Activated CD4-positive, alpha-beta T cell treated with anti-CD3 and anti-CD28 coated beads, Interleukin-2, amount 50 U/mL, for 48 hours (primary cell): ENCODE measurements around the gene GNAI1.
A peak's percentile ranks its signal among the peaks of the same experiment; 100 is the strongest.
"Not testable (repeated sequence)": the region's sequence is repeated elsewhere in the genome, so short reads cannot be mapped to it uniquely, and the experiment has no call there.

ENCODE experiments used
- DNase-seq, 2 experiments: peaks; one replicate each; pipeline ENCODE4 v3.0.0-alpha.2; 2020

Gene GNAI1

GRCh38 chr7:80133361-80134114 is 1.1 kb upstream of the GNAI1 start:
- no peak for DNase-seq

GRCh38 chr7:80134115-80134535 is 506 bp upstream of the GNAI1 start:
- no peak for DNase-seq

- peak in 1 of 2 experiments; percentile 1 for DNase-seq
These were observed 876 bp downstream of the GNAI1 start for GRCh38 chr7:80135309-80136104.

GRCh38 chr7:80136261-80137055 is 1.8 kb downstream of the GNAI1 start:
- no peak for DNase-seq

DNA sequence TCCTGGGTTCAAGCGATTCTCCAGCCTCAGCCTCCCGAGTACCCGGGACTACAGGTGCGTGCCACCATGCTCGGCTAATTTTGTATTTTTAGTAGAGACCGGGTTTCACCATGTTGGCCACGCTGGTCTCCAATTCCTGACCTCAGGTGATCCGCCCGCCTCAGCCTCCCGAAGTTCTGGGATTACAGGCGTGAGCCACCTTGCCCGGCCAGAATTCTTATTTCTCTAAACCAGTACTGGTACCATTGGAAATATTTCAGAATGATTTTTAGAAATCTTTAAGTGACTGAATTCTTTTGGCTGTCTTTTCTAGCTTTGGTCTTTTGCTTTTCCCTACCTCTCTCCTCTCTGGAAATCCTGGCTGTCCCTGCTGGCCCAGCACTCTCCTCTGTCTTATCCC is 2.8 kb downstream of the GNAI1 start:
- DNase-seq = no peak

- no peak for DNase-seq
These were observed 4.6 kb downstream of the GNAI1 start for GRCh38 chr7:80139236-80139635.

DNA sequence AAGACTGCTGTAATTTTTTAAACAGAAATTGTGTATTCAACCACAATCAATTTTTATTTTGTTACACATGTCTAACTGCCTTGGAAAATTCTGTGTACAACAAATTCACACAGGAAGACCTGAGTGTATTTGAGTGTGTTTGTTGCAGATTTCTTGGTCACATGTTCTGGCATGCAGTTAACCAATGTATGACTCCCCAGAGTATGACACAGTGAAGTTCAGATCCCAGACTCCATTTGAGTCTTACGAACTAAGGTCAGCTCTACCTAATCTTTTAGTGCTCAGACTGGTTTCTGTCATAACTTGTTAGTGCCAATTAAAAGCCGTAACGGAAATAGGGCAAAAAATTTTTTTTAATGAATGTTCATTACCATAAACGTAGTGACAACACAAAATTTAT is 5.8 kb downstream of the GNAI1 start:
- no peak for DNase-seq

DNA sequence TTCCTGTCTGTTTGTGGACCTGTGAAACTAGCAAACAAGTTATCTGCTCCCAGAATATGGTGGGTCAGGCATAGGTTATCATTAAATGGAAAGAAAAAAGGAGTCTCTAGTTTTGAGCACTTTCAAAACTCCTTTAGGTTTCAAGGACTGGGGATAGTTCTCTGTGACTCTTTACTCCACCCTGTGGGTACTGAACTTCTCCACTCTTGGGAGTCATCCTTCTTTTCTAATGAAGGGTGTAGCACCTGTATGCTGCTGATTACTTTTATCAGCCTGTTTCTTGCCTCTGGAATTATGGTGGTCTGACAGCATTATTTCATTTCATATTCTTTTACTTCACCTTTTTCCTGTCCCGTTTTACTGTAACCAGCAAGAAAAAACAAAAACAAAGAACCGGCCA is 6.7 kb downstream of the GNAI1 start:
- no peak for DNase-seq

- no peak for DNase-seq
These were observed 8.4 kb downstream of the GNAI1 start for GRCh38 chr7:80142853-80143580.

DNA sequence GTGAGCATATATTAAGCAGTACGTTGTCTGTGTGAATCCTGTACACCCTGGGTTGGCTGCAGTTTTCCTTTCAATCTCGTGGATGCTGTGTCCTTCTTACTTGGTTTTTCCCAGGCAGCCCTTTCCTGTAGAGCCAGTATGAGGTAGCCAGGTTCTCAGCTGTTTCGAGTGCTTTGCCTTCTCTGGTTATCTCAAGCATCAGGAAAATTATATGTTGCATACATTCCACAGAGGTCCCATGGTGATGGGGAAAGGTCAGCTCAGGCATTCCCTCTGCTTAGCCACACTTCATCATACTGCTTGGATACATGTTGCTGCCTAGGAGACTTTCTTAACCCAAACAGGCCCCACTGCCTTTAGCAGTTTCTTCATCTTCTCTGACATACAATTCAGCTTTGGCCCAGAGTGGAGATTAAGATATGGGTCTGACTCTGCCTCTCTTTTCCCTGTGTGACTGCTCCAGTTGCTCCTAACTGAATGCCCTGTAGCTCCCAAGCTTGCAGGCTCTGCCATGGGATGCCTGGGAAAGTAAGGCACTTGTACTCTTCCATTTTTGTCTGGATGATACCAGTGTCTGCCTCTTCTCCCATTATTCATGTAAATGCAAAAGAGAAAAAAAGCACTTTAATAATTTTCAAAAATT is 11.3 kb downstream of the GNAI1 start:
- DNase-seq = no peak

GRCh38 chr7:80146545-80147182 is 12.0 kb downstream of the GNAI1 start:
- DNase-seq = no peak

DNA sequence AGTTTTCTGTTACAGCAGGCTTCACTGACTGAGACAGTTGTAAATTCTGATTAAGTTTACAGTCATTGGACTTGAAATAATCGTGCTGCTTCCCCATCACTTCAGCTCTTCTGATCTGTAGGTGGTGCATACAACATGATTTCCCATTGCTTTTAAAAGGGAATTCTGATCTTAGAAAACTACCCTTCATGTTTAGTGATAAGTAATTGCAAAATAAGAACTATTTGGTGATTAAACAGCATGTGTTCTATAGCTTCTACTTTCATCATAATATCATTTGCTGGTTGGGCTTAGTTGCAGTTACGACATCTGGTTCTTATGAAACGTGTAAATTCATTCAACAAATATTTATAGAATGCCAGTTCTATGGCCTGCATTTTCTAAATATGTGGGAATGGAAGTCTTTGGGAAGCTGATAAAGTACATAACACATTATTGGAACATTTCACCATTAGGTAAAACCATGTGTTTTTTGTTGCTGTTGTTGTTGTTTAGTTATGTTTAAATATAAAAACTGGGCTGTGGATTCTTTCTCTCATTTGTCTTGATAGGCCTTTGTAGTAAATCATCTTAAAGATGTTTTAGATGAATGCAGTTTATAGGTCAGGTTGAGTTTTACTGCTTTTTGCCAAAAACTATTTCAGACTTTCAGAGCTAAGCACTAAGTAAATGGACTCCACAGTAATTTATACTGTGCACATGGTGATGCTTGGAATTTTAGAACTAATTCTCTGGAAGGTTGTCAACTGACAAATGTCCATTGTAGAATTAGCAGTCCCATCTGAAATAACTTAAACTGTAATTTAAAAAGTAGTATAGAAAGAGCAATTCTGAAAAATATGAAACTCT is 13.1 kb downstream of the GNAI1 start:
- DNase-seq = no peak

DNA sequence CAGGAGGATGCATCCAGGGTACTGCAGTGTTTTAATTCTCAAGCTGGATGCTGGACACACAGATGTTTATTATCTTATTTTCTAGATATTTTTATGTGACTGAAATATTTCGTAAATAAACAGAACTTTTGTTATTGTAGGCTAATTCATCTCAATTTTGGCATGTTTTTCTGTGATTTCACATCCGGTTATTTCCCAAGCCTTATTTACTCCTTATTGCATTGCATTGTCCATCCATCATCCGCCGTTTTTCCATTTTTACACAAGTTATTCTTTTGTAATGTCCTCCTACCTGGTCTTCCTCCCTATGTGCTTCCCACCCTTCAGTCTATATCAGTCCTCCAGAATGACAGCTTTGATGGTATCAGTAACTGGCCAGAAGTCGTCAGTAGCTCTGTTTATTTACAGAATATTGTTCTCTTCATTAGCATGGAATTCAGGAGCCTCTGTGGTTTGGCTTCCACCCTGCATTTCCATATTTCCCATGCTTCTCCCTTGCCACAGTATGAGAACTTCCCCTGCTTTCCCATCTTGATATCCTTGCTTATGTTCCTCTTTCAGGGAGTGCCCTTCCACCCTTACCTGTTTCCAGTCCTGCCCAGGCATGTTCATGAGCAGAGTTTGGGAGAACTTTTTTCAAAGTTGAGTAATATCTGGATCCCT is 16.1 kb downstream of the GNAI1 start:
- no peak for DNase-seq

DNA sequence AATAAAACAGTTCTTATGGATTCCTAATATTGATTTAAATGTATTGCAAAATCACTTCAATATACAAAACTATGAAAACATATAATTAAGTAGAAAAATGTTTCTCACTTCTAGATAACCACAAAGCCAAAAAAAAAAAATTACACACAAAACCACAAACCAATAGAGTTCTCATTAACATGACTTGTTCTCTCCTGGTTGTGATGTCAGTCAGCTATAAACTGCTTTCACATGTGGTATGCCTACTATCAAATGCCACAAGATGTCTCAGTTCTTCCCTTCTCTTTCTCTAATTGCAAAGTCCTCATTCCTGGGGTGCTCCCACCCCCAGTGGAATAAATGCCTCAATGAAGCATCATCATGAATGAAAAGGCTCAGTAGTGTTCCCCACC is 16.6 kb downstream of the GNAI1 start:
- no peak for DNase-seq

GRCh38 chr7:80153446-80153845 is 18.8 kb downstream of the GNAI1 start:
- no peak for DNase-seq

- no peak for DNase-seq
These were observed 20.2 kb downstream of the GNAI1 start for GRCh38 chr7:80154656-80155333.

GRCh38 chr7:80155374-80155773 is 20.7 kb downstream of the GNAI1 start:
- DNase-seq = no peak

GRCh38 chr7:80157770-80158169 is 23.1 kb downstream of the GNAI1 start:
- not testable (repeated sequence) for DNase-seq

GRCh38 chr7:80159802-80160201 is 25.2 kb downstream of the GNAI1 start:
- DNase-seq = no peak

- no peak for DNase-seq
These were observed 26.8 kb downstream of the GNAI1 start for GRCh38 chr7:80161466-80161865.
